Thoracic aorta (tissue), 2 donors: Measurements from ENCODE around the gene LTC4S. TPM values are rescaled to one million over a fixed set of nuclear protein-coding genes. Genes with fewer than 3 reads are reported as not detected.
"Not testable (repeated sequence)": the region's sequence is repeated elsewhere in the genome, so short reads cannot be mapped to it uniquely, and the experiment has no call there.

Source experiments
- ATAC-seq: fragments of 150-250 bp; one replicate; pipeline ENCODE4 v1.8.0; 2017; ENCODE audit warnings: low read depth; ENCODE audit not compliant: insufficient number of reproducible peaks, low FRiP score
- DNase-seq: peaks from one replicate; pipeline ENCODE4 v3.0.0-alpha.2; 2020; ENCODE audit warnings: low spot score
- H3K27ac ChIP-seq, 2 donors: fragments of 200-600 bp; sonication (generic); 1 replicate in 1 of 2; 2 replicates in 1 of 2; pipeline ENCODE4 v1.5.1; 2016; ENCODE audit warnings: mild to moderate bottlenecking in 2 of 2, moderate library complexity in 2 of 2
- H3K27me3 ChIP-seq: fragments of 200-600 bp; sonication (generic); replicated peaks from 2 replicates; pipeline ENCODE4 v1.6.0; 2016; ENCODE audit warnings: mild to moderate bottlenecking; ENCODE audit not compliant: insufficient read depth
- H3K36me3 ChIP-seq: fragments of 200-600 bp; sonication (generic); one replicate; pipeline ENCODE4 v1.5.1; 2016
- H3K4me1 ChIP-seq, 2 donors: fragments of 200-600 bp; sonication (generic); 1 replicate in 1 of 2; 2 replicates in 1 of 2; pipeline versions ENCODE4 v1.5.1 to v1.6.0; 2016; ENCODE audit warnings: low read depth in 2 of 2, mild to moderate bottlenecking in 1 of 2; ENCODE audit not compliant: control insufficient read depth in 1 of 2
- H3K4me3 ChIP-seq: fragments of 200-600 bp; sonication (generic); 2 replicates; pipeline ENCODE4 v1.5.1; 2016; ENCODE audit warnings: mild to moderate bottlenecking
- H3K9me3 ChIP-seq: fragments of 200-600 bp; sonication (generic); 2 replicates; pipeline ENCODE4 v1.5.1; 2016
- total RNA-seq, 2 donors: library from RNA; depleted of rRNA; stranded (reverse); fragments of >200 nt; gene quantifications; one replicate each; pipeline versions ENCODE4 v1.1.0 to v1.2.3, GENCODE V29; 2016
- TF ChIP-seq, protein P1 (sequence below): fragments of 200-600 bp; sonication (generic); IDR thresholded peaks from one replicate; pipeline ENCODE4 v1.5.1; 2019; ENCODE audit warnings: antibody characterized with exemption

The LTC4S gene
- total RNA-seq, 2 donors from 2014 or later = 4.9 to 6.6 TPM

DNA sequence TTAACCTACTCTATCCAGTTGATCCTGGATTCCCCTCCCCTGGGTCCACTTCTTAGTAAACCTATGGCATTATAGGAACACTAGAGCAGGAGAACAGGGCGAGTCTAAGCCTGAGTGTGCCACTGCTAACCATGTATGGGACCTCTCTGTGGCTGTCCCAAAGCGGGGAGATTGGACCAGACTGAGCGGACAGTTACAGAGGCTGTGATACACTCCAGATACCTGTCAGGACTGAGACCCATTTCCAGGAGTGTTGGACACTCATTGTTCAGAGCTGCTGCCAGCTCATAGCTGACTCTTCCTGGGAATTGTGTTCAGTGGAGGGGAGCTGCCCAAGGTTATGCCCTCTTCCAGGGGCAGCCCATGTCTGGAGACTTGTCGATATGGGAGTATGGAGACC, 11.9 kb upstream of the LTC4S start:
- no peaks in the 10 kb centered on the region for H3K9me3 ChIP-seq
- peaks cover 7% of the 10 kb centered on the region for H3K36me3 ChIP-seq
- DNase-seq (no peak), ATAC-seq (no peak)
- H3K27me3 ChIP-seq = no peaks in the 10 kb centered on the region
- TF ChIP-seq, protein P1, sequence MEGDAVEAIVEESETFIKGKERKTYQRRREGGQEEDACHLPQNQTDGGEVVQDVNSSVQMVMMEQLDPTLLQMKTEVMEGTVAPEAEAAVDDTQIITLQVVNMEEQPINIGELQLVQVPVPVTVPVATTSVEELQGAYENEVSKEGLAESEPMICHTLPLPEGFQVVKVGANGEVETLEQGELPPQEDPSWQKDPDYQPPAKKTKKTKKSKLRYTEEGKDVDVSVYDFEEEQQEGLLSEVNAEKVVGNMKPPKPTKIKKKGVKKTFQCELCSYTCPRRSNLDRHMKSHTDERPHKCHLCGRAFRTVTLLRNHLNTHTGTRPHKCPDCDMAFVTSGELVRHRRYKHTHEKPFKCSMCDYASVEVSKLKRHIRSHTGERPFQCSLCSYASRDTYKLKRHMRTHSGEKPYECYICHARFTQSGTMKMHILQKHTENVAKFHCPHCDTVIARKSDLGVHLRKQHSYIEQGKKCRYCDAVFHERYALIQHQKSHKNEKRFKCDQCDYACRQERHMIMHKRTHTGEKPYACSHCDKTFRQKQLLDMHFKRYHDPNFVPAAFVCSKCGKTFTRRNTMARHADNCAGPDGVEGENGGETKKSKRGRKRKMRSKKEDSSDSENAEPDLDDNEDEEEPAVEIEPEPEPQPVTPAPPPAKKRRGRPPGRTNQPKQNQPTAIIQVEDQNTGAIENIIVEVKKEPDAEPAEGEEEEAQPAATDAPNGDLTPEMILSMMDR = no peak
- no peak overlapping the region for H3K4me3 ChIP-seq
- peaks cover 0 to 4% of the 10 kb centered on the region in 2 donors for H3K4me1 ChIP-seq
- H3K27ac ChIP-seq = no peak overlapping the region

DNA sequence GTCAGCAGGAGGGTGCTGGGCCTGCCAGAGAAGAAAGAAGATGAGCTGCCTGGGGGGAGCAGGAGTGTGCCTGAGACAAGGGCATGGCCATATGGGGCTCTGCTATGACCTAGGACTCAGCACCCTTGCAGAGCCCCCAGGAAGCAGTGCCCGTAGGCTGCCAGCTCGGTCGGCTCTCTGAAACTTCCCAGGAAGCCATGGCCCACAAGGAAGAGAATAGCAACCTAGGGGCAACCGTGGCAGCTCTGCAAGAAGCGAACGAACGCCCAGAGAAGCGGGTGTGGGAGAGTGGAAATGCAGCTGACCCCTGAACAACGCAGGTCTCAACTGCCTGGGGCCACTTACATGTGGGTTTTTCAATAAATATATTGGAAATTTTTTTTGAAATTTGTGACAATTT, 10.7 kb upstream of the LTC4S start:
- Histone ChIP-seq H3K36me3 (peaks cover 7% of the 10 kb centered on the region), H3K4me3 (no peak overlapping the region), H3K9me3 (no peaks in the 10 kb centered on the region), H3K27me3 (no peaks in the 10 kb centered on the region), H3K27ac (no peak overlapping the region), H3K4me1 (peaks cover 0 to 4% of the 10 kb centered on the region in 2 donors)
- TF ChIP-seq, protein P1 = no peak
- ATAC-seq = no peak
- DNase-seq = no peak

DNA sequence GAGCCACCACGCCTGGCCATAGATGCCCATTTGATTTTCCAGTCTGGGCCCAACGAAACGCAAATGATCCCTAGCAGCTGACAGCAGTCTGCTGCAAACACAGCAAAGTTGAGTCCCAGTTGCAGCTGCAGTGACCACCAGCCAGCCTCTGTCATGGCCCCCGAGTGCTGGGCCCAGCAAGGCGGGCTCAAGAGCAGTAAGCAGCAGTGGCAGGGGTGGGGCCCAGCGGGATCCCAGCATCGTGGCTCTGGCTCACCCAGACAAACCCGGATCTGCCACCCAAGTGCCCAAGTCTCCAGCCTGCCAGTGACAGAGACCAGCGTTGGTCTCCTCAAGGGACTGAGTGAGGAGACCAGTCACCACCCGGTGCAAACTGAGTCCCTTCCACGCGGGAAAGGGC, 6.9 kb upstream of the LTC4S start:
- H3K27ac ChIP-seq = no peak overlapping the region
- H3K27me3 ChIP-seq = no peaks in the 10 kb centered on the region
- H3K4me1 ChIP-seq = no peaks in the 10 kb centered on the region
- TF ChIP-seq, protein P1 = no peak
- H3K36me3 ChIP-seq = no peaks in the 10 kb centered on the region
- no peak overlapping the region for H3K4me3 ChIP-seq
- ATAC-seq = no peak
- DNase-seq = no peak
- H3K9me3 ChIP-seq = no peaks in the 10 kb centered on the region

DNA sequence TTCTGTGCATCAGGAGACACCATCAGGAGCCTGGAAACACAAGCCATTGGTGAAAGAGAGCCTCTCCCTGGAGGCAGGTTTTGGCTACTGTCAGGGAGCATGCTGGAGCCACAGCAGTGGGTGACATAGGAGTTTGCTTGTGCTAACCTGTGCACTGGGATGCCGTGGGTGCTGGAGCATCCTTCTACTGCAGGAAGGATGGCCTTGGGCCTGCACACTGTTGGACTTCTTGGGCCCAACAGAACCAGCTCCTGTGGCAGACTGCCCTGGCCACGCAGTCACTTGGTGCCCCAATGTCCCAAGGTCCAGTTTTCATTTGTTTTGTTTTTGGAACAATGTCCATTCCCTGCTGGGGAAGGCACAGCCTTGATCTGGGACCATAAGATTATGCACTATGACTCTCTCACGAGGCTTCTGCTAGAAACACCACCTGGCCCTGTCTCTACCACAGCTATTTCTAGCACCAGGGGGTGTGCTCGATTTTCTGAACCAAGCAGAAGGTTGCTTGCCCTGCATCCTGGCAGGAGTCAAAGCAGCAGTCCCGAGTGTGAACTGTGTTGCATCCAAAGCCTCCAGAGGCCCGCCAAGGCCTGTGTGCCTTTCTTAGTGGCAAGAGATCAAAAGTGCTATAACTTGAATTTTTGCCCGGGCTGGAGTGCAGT, 5.5 kb upstream of the LTC4S start:
- DNase-seq = no peak
- Histone ChIP-seq H3K27me3 (no peaks in the 10 kb centered on the region), H3K4me1 (peaks cover under 1 to 11% of the 10 kb centered on the region in 2 donors), H3K9me3 (no peaks in the 10 kb centered on the region), H3K27ac (no peak overlapping the region), H3K36me3 (no peaks in the 10 kb centered on the region), H3K4me3 (no peak overlapping the region)
- no peak for ATAC-seq
- TF ChIP-seq, protein P1 = no peak

DNA sequence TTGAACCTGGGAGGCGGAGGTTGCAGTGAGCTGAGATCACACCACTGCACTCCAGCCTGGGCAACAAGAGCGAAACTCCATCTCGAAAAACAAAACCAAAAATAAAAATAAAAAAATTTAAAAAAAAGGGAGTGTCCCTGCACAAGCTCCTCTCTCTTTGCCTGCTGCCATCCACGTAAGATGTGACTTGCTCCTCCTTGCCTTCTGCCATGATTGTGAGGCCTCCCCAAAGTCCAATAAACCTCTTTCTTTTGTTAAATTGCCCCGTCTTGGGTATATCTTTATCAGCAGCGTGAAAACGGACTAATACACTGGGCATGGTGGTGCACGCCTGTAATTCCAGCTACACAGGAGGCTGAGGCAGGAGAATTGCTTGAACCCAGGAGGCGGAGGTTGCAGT, 4.5 kb upstream of the LTC4S start:
- not testable (repeated sequence) for DNase-seq, H3K9me3 ChIP-seq, H3K27me3 ChIP-seq, ATAC-seq, H3K36me3 ChIP-seq, H3K27ac ChIP-seq, H3K4me3 ChIP-seq
- H3K4me1 ChIP-seq = peaks cover 8 to 21% of the 10 kb centered on the region in 2 donors
